Pancreas (tissue), 10 donors: ENCODE measurements around the gene ATRN. TPM values are rescaled to one million over a fixed set of nuclear protein-coding genes. Genes with fewer than 3 reads are reported as not detected.

Source experiments
- ATAC-seq, 4 donors: fragments of 200-7000 bp; cut with Tn5 transposase; one replicate each; pipeline versions ENCODE4 v1.8.0 to v1.9.1; 2020; ENCODE audit warnings: mild to moderate bottlenecking in 4 of 4, moderate library complexity in 4 of 4
- DNase-seq, 6 donors: peaks; one replicate each; pipeline ENCODE4 v3.0.0-alpha.2; 2020
- FAIRE-seq: peaks from 2 replicates; lab custom pipeline; 2012; peaks lifted over from hg19 to GRCh38; lab: Jason Lieb, UNC
- H3K27ac ChIP-seq, 4 donors: fragments of 200-600 bp; sonication (generic); 1 replicate in 3 of 4; 2 replicates in 1 of 4; pipeline versions ENCODE4 v1.5.0 to v1.8.0; 2020
- H3K27me3 ChIP-seq, 4 donors: fragments of 200-600 bp; one replicate each; pipeline ENCODE4 v1.8.0; 2021
- H3K36me3 ChIP-seq, 3 donors: fragments of 200-600 bp; sonication (generic) in 1 of 3; one replicate each; pipeline versions ENCODE4 v1.5.0 to v1.8.0; 2020 to 2021
- H3K4me1 ChIP-seq, 3 donors: fragments of 200-600 bp; one replicate each; pipeline ENCODE4 v1.8.0; 2021
- H3K4me3 ChIP-seq, 4 donors: fragments of 200-600 bp; sonication (generic) in 2 of 4; one replicate each; pipeline versions ENCODE4 v1.5.0 to v1.8.0; 2020 to 2021
- H3K9me3 ChIP-seq, 4 donors: fragments of 200-600 bp; one replicate each; pipeline ENCODE4 v1.8.0; 2021
- WGBS, 2 donors: extraction: QIAGEN DNeasy Blood & Tissue Kit; methylation state at CpG; one replicate each; pipeline ENCODE4 v1.1.7; 2013; 5-methylcytosine and 5-hydroxymethylcytosine counted together
- intact Hi-C, 3 donors: fragments of 100-400 bp; cut with DNase I; formaldehyde crosslinking; loops; one replicate each; pipeline versions ENCODE4 v1.11.1 to v1.14.2; 2022
- polyA plus RNA-seq, 2 donors: library from polyadenylated mRNA; stranded (reverse); fragments of 200-250 nt; gene quantifications; one replicate each; pipeline ENCODE4 v1.2.3, GENCODE V29; 2013
- total RNA-seq, 6 donors: library from RNA; stranded (reverse); fragmentation: NEBNext Ultra II Directional in 4 of 6; extraction: Animal tissue kit (Norgen Biotek cat#: 25700) in 4 of 6; gene quantifications; one replicate each; pipeline versions ENCODE4 v1.2.1 to v1.2.4, GENCODE V29; 2021 to 2023
- TF ChIP-seq, protein P1 (sequence below), 4 donors: fragments of 200-600 bp; sonication (generic) in 3 of 4; IDR thresholded peaks; one replicate each; pipeline versions ENCODE4 v1.5.0 to v1.8.0; 2021; ENCODE audit warnings: antibody characterized with exemption in 4 of 4
- donor health status: healthy with polysubstance abuse.
- donor health status: DM: no; HTN: no; CAD: no; lungs with moderate emphysema.
- donor health status: DM: no; HTN: no; CAD: no.
- donor health status: control.
- donor health status: control.
- donor health status: Bipolar disorder and iron deficiency.
- donor health status: DM: yes; HTN: yes; CAD: no.
- donor health status: DM: no; HTN: no; CAD: no.
- donor health status: DM: no; HTN: no; CAD: no.
- donor health status: DM: yes; HTN: yes; CAD: no.

The ATRN gene
- total and polyA plus RNA-seq, 8 donors: 3.6 to 30.4 (median 20.6) TPM

DNA sequence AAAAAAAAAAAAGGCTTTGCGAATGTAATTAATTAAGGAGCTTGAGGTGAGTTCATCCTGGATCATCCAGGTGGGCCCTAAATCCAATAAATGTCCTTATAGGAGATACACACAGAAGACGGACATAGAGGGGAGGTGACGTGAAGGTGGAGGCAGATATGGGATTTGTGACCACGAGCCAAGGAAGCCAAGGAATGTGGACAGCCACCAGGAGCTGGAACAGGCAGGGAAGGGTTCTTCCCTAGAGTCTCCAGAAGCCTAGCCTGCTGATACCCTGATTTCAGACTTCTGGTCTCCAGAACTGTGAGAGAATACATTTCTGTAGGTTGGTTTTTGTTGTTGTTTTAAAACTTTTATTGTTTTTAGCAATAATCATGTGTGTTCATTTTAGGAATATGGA, 6.7 kb upstream of the ATRN start:
- 85 to 86% methylated on average over 4 of the region's 4 CpGs for WGBS, 2 donors
- TF ChIP-seq, protein P1, sequence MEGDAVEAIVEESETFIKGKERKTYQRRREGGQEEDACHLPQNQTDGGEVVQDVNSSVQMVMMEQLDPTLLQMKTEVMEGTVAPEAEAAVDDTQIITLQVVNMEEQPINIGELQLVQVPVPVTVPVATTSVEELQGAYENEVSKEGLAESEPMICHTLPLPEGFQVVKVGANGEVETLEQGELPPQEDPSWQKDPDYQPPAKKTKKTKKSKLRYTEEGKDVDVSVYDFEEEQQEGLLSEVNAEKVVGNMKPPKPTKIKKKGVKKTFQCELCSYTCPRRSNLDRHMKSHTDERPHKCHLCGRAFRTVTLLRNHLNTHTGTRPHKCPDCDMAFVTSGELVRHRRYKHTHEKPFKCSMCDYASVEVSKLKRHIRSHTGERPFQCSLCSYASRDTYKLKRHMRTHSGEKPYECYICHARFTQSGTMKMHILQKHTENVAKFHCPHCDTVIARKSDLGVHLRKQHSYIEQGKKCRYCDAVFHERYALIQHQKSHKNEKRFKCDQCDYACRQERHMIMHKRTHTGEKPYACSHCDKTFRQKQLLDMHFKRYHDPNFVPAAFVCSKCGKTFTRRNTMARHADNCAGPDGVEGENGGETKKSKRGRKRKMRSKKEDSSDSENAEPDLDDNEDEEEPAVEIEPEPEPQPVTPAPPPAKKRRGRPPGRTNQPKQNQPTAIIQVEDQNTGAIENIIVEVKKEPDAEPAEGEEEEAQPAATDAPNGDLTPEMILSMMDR (IDR thresholded peaks at IDR 0.05): no peak
- no peaks in the 10 kb centered on the region for H3K36me3 ChIP-seq
- peaks cover 0 to 7% (median 0%) of the 10 kb centered on the region in 3 donors for H3K4me1 ChIP-seq
- FAIRE-seq (no peak), ATAC-seq (no peak), DNase-seq (no peak)
- intact Hi-C loops: no loop called here
- no peak overlapping the region for H3K4me3 ChIP-seq
- H3K27me3 ChIP-seq: no peaks in the 10 kb centered on the region
- no peaks in the 10 kb centered on the region for H3K9me3 ChIP-seq
- H3K27ac ChIP-seq: no peak overlapping the region

DNA sequence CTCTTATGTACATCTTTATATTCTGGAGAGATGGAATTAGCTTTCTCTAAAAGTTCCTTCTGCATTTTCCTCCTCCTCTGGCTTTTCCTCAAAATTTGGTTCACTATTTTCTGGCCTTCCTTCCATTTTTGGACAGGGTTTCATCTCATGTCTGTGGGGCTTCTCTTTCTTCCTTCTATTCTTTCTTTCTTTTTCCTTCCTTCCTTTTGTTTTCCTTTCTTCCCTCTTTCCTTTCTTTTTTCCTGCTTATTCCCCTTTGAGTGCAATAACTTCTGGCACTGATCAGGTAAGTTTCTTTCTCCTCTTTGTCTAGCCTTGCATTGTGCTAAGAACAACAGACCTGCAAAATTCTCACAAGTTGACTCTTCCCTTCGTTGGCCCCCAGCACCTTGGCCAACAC, 5.5 kb upstream of the ATRN start:
- no peaks in the 10 kb centered on the region for H3K36me3 ChIP-seq
- FAIRE-seq: no peak
- ATAC-seq: no peak
- no peak for DNase-seq
- H3K27me3 ChIP-seq: no peaks in the 10 kb centered on the region
- H3K27ac ChIP-seq: no peak overlapping the region
- TF ChIP-seq, protein P1 (IDR thresholded peaks at IDR 0.05): no peak
- H3K4me1 ChIP-seq: no peaks in the 10 kb centered on the region
- H3K4me3 ChIP-seq: no peak overlapping the region
- intact Hi-C loops: no loop called here
- WGBS, 2 donors: 28% methylated on average over 1 of the region's 1 CpG
- no peaks in the 10 kb centered on the region for H3K9me3 ChIP-seq

DNA sequence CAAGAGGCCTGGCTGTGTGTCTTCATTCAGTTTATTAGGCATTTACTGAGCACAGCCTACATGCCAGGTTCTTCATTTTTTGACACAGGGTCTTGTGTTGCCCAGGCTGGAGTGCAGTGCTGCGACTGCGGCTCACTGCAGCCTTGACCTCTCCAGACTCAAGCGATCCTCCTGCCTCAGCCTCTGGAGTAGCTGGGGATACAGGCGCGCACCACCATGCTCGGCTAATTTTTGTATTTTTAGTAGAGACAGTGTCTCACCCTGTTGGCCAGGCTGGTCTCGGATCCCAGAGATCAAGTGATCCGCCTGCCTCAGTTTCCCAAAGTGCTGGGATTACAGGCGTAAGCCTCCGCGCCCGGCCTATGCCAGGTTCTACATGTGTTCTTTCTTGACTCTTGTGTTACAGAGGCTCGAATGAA, 601 bp upstream of the ATRN start:
- Histone ChIP-seq H3K27ac (peak overlapping the region; percentile 27 to 81 (median 71)), H3K4me1 (peaks cover 0 to 21% (median 14%) of the 10 kb centered on the region in 3 donors), H3K4me3 (peak overlapping the region; percentile 72 to 99 (median 81)), H3K36me3 (no peaks in the 10 kb centered on the region), H3K9me3 (no peaks in the 10 kb centered on the region), H3K27me3 (no peaks in the 10 kb centered on the region)
- peak in 1 of 6 donors; percentile 39 for DNase-seq
- 28 to 30% methylated on average over 13 of the region's 13 CpGs for WGBS, 2 donors
- peak in 2 of 4 donors; percentile 1 to 2 for ATAC-seq
- TF ChIP-seq, protein P1 (IDR thresholded peaks at IDR 0.05): no peak
- intact Hi-C loops: no loop called here
- no peak for FAIRE-seq

DNA sequence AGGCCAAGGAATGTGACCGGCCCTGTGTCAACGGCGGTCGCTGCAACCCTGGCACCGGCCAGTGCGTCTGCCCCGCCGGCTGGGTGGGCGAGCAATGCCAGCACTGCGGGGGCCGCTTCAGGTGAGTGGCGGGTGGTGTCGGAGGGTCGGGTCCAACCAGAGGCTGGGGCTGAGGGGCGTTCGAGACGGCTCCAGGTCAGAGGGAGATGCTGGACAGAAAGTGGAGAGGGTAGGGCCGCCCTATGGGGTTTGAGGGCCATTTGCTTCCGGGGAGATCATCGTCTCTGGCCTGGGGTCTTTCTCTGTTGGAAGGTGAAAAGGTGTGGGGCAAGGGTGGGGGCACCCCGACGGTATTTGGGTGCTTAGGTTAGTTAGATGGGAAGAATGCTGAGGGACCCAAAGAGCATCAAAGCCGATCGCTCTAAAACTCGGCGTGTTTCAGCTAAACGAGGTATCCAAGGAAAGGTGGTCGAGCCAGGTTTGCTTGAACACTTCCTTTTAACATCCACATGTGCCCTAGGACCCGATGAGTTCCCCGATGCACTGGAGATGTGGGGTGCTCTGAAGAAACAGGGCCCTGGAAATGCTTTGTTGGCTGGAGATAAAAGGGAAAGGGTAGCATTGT, 691 bp downstream of the ATRN start:
- peak in 1 of 4 donors; percentile 6 for ATAC-seq

More for the DNA sequence above, 691 bp downstream of the ATRN start:
- peak overlapping the region; percentile 72 to 99 (median 81) for H3K4me3 ChIP-seq
- DNase-seq (peak in 1 of 6 donors; percentile 85), FAIRE-seq (no peak)
- H3K27ac ChIP-seq: peak overlapping the region; percentile 27 to 81 (median 71)
- H3K9me3 ChIP-seq: no peaks in the 10 kb centered on the region
- WGBS, 2 donors: 0% methylated on average over 29 to 30 of the region's 30 CpGs
- no peaks in the 10 kb centered on the region for H3K27me3 ChIP-seq
- intact Hi-C loops: no loop called here
- peaks cover 0 to 23% (median 14%) of the 10 kb centered on the region in 3 donors for H3K4me1 ChIP-seq
- H3K36me3 ChIP-seq: no peaks in the 10 kb centered on the region
- TF ChIP-seq, protein P1 (IDR thresholded peaks at IDR 0.05): no peak
